GM18498 (cell line): ENCODE measurements around the gene ZNF770.
"Not testable (repeated sequence)": the region's sequence is repeated elsewhere in the genome, so short reads cannot be mapped to it uniquely, and the experiment has no call there.

Experiments
- ATAC-seq: cut with Tn5 transposase; IDR thresholded peaks from one replicate; pipeline ENCODE4 v1.9.1; 2021; ENCODE audit warnings: mild to moderate bottlenecking, moderate library complexity; ENCODE audit not compliant: unreplicated experiment

ZNF770 gene

GRCh38 chr15:34976073-34976472 lies 12.0 kb downstream of the ZNF770 start:
- no peak for ATAC-seq

- ATAC-seq = no peak
Observed at GRCh38 chr15:34973512-34973911, 14.6 kb downstream of the ZNF770 start.

GRCh38 chr15:34970098-34970643 lies 17.9 kb downstream of the ZNF770 start:
- peak; percentile 8 for ATAC-seq

- ATAC-seq = peak; percentile 96
Observed at GRCh38 chr15:34969340-34970097, 18.6 kb downstream of the ZNF770 start, which contains the start of gene AQR. TSS of gene AQR (minus strand) at chr15:34969742. CDS start at chr15:34969613, 129 bp downstream.

- ATAC-seq = no peak
Observed at GRCh38 chr15:34964277-34964676, 23.8 kb downstream of the ZNF770 start.

GRCh38 chr15:34953851-34954250 lies 34.2 kb downstream of the ZNF770 start:
- ATAC-seq = no peak

- ATAC-seq = no peak
Observed at GRCh38 chr15:34952481-34952880, 35.6 kb downstream of the ZNF770 start.

GRCh38 chr15:34951993-34952392 lies 36.1 kb downstream of the ZNF770 start:
- ATAC-seq = no peak

GRCh38 chr15:34944936-34945335 lies 43.2 kb downstream of the ZNF770 start:
- no peak for ATAC-seq

GRCh38 chr15:34943711-34944110 lies 44.4 kb downstream of the ZNF770 start:
- no peak for ATAC-seq

- ATAC-seq = not testable (repeated sequence)
Observed at GRCh38 chr15:34943264-34943663, 44.8 kb downstream of the ZNF770 start.

- no peak for ATAC-seq
Observed at GRCh38 chr15:34942363-34942762, 45.7 kb downstream of the ZNF770 start.

- no peak for ATAC-seq
Observed at GRCh38 chr15:34941831-34942230, 46.3 kb downstream of the ZNF770 start.

- ATAC-seq = no peak
Observed at GRCh38 chr15:34941185-34941698, 46.8 kb downstream of the ZNF770 start.

GRCh38 chr15:34933432-34933975 lies 54.6 kb downstream of the ZNF770 start:
- no peak for ATAC-seq

- not testable (repeated sequence) for ATAC-seq
Observed at GRCh38 chr15:34928349-34928748, 59.7 kb downstream of the ZNF770 start.
